GM12891 (cell line): ENCODE data around the gene VSNL1.

Experiments used
- POLR2A ChIP-seq: IDR thresholded peaks from 2 replicates; pipeline ENCODE4 v1.6.1; 2011; ENCODE audit warnings: low read depth, low read length, control low read depth
- POLR2AphosphoS5 ChIP-seq: IDR thresholded peaks from 2 replicates; pipeline ENCODE4 v1.6.1; 2011; ENCODE audit warnings: low read depth, low read length, control low read depth
- POU2F2 ChIP-seq: IDR thresholded peaks from 2 replicates; pipeline ENCODE4 v1.6.1; 2011; ENCODE audit warnings: low read depth, mild to moderate bottlenecking, control low read depth, low read length, moderate library complexity
- SPI1 ChIP-seq: IDR thresholded peaks from 2 replicates; pipeline ENCODE4 v1.6.1; 2011; ENCODE audit warnings: low read depth, low read length, control low read depth

GRCh38 chr2:17614174-17614930 lies 73.9 kb downstream of the VSNL1 start:
- TF ChIP-seq POLR2A (no peak), POLR2AphosphoS5 (no peak), POU2F2 (no peak), SPI1 (no peak)
